Stimulated activated CD8-positive, alpha-beta memory T cell treated with anti-CD3 and anti-CD28 coated beads, Interleukin-12 subunit alpha, Interleukin-12 subunit beta, amount 100 ng/mL, for 1 hour (primary cell): Measurements from ENCODE around the gene CNGB1.
"Not testable (repeated sequence)": the region's sequence is repeated elsewhere in the genome, so short reads cannot be mapped to it uniquely, and the experiment has no call there.

Source experiments
- DNase-seq: peaks from one replicate; pipeline ENCODE4 v3.0.0-alpha.2; 2020; ENCODE audit warnings: low read depth

The CNGB1 gene

DNA sequence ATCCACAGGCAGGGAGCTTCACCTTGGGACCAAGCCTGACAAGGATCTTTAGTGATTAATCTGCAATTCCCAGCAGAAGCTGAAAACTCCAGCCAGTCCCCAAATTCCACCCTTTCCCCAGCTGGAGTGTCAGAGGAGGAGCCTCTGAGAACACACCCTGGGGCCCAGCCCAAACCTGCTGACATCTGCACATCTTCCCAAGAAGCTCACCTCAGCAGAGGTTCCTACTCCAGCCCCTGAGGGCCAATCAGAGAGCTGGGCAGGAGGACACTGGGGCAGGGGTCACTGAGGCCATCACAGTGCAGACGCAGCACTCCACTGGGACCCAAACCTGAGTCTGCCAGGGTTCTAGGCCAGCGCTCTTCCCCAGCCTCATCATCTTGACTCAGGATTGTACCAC, 44.9 kb downstream of the CNGB1 start:
- no peak for DNase-seq

DNA sequence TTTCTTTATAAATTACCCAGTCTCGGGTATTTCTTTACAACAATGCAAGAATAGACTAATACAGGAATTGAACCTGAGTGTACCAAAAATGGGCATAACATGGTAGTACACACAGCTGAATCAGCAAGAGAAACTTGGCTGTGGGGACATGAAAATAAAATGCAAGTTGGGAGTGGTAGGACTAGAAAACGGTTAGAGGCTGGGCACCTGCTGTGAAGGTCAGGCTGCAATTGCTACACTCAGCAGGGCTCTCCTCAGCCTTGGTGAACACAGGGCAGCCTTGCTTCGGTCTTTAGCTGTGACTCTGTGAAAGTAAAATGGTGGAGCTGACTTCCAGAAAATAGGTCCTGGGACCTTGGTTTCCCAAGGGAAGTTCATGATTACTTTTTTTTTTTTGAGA, 45.6 kb downstream of the CNGB1 start:
- DNase-seq: no peak

GRCh38 chr16:57924514-57924913, 46.4 kb downstream of the CNGB1 start:
- DNase-seq: no peak

- DNase-seq: no peak
These were observed 47.1 kb downstream of the CNGB1 start for GRCh38 chr16:57923841-57924240.

DNA sequence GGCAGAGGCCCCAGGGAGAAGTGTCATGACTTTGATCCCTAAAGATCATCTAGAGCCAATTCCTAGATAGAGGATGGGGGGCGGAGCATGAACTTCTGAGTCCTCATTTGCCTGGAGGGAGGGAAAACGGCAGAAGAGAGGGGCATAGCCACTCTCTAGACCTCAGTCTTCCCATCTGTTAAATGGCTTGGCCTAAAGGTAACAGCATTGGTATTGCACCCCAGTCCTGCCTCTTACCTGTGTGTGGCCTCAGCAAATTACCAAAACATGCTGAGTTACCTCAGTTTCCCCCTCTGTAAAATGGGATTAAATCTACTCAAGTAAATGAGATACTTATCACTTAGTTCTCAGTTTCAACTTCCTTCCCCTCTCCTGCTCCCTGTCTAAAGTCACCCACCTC, 47.5 kb downstream of the CNGB1 start:
- no peak for DNase-seq

DNA sequence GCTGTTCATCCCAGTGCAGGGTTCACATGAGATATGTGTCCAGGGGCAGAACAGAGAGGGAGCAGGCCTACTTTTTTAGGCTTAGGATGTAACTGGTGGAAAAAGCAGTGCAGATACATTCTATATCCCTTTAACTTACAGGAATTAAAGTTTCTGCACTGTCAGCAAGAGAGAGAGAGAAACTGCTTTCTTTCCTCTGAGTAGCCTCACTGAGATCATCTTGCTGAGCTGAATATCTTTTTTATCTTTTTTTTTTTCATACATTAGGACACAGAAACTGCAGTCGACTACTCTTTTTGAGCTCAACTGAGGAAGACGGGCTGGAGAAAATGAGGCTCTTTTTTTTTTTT, 50.1 kb downstream of the CNGB1 start:
- DNase-seq: no peak

GRCh38 chr16:57920215-57920879, 50.6 kb downstream of the CNGB1 start:
- no peak for DNase-seq

GRCh38 chr16:57918994-57919393, 51.9 kb downstream of the CNGB1 start:
- DNase-seq: no peak

DNA sequence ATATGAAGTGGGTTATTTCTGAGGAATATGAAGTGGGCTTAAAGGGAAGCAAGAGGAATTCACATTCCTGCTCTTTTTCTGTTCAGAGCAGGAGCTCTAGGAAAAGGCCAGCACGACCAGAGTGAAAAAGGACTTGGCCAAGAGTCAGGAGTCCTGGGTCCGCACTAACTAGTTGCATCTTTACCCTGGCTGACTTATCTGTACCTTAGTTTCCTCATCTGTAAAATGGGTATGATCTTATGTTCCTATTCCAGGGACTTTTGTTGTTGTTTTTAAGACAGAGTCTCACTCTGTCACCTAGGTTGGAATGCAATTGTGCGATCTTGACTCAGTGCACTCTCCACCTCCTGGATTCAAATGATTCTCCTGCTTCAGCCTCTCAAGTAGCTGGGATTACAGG, 52.5 kb downstream of the CNGB1 start:
- no peak for DNase-seq

DNA sequence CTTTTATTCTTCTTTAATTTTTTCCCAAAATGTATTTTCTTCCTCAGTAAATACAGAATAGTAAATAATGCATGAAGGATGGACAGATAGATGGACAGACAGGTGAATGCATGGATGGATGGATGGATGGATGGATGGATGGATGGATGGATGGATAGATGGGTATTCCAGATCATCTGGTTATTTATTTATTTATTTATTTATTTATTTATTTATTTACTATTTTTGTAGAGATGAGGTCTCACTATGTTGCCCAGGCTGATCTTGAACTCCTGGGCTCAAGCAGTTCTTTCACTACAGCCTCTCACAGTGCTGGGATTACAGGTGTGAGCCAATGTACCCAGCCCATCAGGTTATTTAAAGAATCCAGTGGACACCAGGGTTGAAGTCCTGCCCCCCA, 53.0 kb downstream of the CNGB1 start:
- DNase-seq: not testable (repeated sequence)

- DNase-seq: not testable (repeated sequence)
These were observed 53.4 kb downstream of the CNGB1 start for GRCh38 chr16:57917489-57917888.

- DNase-seq: no peak
These were observed 54.0 kb downstream of the CNGB1 start for GRCh38 chr16:57916735-57917438.

GRCh38 chr16:57915811-57916488, 55.0 kb downstream of the CNGB1 start:
- DNase-seq: no peak

DNA sequence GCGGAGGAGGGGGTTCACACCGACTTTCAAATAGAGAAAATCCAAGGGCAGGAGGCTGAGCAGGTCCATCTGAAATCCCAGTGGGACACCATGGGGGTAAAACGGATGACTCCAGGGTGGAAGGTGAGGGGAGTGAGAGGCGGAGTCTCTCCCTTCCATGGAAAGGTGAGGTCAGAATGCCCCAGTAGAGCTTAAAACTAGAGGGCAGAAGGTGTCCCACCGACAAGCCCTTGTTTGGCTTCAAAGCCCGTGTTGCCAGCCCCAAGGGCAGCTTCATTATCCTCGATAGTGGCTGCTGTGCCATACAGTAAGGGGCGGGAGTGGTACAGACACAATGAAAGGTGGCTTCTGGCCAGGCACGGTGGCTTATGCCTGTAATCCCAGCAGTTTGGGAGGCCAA, 55.7 kb downstream of the CNGB1 start:
- DNase-seq: no peak

GRCh38 chr16:57914244-57915173, 56.4 kb downstream of the CNGB1 start:
- no peak for DNase-seq

- DNase-seq: no peak
These were observed 58.2 kb downstream of the CNGB1 start for GRCh38 chr16:57912529-57913260.

DNA sequence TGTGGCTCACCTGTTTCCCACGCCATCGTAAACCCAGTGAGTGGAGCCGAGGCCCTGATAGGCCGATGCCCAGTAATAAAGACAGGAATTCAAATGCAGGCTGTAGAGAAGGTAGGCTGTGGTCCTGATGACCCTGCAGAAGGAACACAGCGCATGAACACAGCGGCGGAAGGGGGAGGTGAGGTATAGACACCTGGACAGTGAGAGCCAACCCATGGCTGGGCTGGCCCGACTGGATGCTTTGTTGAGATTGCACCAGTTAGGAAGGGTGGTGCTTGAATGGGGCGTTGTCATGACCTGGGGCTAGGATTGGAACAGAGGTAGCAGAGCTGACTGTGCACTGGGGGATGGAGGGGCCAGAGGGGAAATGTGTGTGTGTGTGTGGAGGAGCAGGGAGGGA, 59.2 kb downstream of the CNGB1 start:
- no peak for DNase-seq

GRCh38 chr16:57910696-57911095, 60.2 kb downstream of the CNGB1 start:
- DNase-seq: no peak

- DNase-seq: no peak
These were observed 62.4 kb downstream of the CNGB1 start for GRCh38 chr16:57908409-57908987.

DNA sequence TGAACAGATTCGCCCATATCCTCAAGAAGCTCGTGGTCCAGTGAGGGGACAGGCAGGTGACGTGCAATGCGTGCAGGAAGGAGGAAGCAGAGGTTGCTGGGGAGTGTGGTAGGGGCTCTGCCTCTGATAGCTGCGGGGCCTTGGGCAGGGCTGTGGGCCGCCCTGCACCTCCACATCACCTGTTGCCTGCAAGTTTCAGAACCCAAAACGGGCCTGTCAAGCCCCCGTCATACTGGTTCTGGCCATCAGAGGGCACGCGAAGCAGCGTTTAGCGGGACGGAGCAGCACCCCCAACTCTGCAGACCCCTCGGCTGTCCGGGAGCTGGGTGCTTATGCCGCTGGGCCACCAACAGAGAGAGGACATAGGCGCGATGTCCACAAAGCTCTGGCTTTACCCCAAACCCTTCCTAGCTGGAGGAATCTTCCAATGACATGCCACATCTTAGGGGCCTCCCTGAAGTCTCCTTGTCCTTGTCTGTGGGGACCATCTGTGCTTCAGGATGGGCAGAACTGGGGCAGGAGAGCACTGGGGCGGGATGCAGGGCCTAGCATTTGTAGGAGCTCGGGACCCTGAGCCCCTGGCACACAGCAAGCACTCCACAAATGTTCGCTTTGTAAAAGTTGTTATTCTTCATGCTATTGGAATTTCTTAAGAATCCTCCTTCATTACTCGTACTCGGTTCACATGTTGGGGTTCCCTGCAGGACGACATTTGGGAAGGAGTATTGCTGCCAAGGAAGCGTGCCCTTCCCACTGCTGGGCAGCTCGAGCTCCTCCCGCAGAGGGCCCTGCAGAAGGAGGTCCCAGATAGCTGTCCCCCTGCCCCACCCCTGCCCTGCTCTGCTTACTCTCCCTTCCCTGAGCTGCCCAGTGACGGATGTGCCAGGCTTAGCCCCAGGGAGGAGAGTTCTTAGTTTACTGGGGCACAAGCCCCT, 64.3 kb downstream of the CNGB1 start:
- DNase-seq: no peak
